Upper lobe of left lung (tissue), 4 donors: ENCODE data around the gene TLE3.

Source experiments
- CTCF ChIP-seq, 6 experiments: fragments of 450-650 bp in 4 of 6; fragments of 200-600 bp in 2 of 6; sonication (generic) in 2 of 6; IDR thresholded peaks; one replicate each; pipeline ENCODE4 v1.5.1; 2016 to 2019; ENCODE audit warnings: antibody characterized with exemption in 6 of 6
- POLR2A ChIP-seq, 4 donors: fragments of 450-650 bp; IDR thresholded peaks; one replicate each; pipeline ENCODE4 v1.5.1; 2016 to 2017; ENCODE audit warnings: antibody characterized with exemption in 4 of 4, mild to moderate bottlenecking in 2 of 4
- POLR2AphosphoS5 ChIP-seq, 2 donors: sonication (generic); formaldehyde crosslinking; IDR thresholded peaks; one replicate each; pipeline ENCODE4 v1.5.1; 2017; ENCODE audit warnings: antibody characterized with exemption in 2 of 2

DNA sequence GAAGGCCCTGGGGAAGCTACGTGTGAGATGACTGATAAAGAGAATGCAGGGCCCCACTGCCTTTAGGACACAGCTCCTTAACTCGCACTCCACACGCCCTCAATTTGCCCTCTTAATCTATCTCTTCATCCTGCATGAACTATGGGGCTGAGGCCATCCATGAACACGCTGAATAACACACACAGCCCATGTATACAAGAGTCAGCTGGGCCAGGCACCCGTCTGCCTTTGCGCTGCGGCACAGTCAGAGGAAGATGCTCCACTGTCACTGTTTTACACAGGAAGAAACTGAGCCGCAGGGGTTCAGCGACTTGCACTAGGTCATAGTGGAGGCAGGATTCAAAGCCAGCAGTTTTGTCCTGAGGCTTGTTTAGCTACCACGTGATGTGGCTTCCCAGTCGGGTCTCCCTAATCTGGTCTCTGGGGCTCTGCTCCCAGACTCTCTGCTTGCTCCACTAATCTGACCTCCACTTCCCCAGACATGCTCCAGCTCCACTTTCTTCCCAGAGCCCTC, 43.9 kb downstream of the TLE3 start:
- TF ChIP-seq CTCF (IDR thresholded peaks at IDR 0.05): no peak
- TF ChIP-seq POLR2AphosphoS5 (IDR thresholded peaks at IDR 0.05): no peak
- no peak for TF ChIP-seq POLR2A (IDR thresholded peaks at IDR 0.05)
